GM13976 (cell line): ENCODE results near the gene RNF121.

Experiments
- DNase-seq: peaks from one replicate; pipeline ENCODE4 v3.0.0; 2012; ENCODE audit warnings: low spot score
- CTCF ChIP-seq: IDR thresholded peaks from 2 replicates; pipeline ENCODE4 v1.5.1; 2012; ENCODE audit warnings: borderline replicate concordance, mild to moderate bottlenecking; ENCODE audit not compliant: insufficient read depth; ENCODE audit errors: extremely low read depth, missing control alignments, control extremely low read depth
- in situ Hi-C: fragments of 300-500 bp; cut with MboI; formaldehyde crosslinking; loops from one replicate; pipeline ENCODE4 v1.12.0; 2022; ENCODE audit warnings: low sequenced_read_pairs, mixed read lengths, inconsistent platforms; ENCODE audit not compliant: unreplicated experiment

RNF121 gene

GRCh38 chr11:72004515-72005346 lies 75.9 kb downstream of the RNF121 start:
- no peak for TF ChIP-seq CTCF
- in situ Hi-C loops, result no loop called here
- no peak for DNase-seq

GRCh38 chr11:72005347-72006260 lies 76.8 kb downstream of the RNF121 start:
- TF ChIP-seq CTCF, result no peak
- in situ Hi-C loops, result no loop called here
- DNase-seq, result no peak

GRCh38 chr11:72006309-72007088 lies 77.7 kb downstream of the RNF121 start:
- DNase-seq, result peak; percentile 18
- no peak for TF ChIP-seq CTCF
- in situ Hi-C loops, result no loop called here

- DNase-seq, result peak; percentile 12
- in situ Hi-C loops, result no loop called here
- no peak for TF ChIP-seq CTCF
These were observed 78.2 kb downstream of the RNF121 start for GRCh38 chr11:72007089-72007476.

- DNase-seq, result no peak
- no peak for TF ChIP-seq CTCF
- in situ Hi-C loops, result no loop called here
These were observed 78.7 kb downstream of the RNF121 start for GRCh38 chr11:72007587-72007986.

GRCh38 chr11:72008728-72009127 lies 79.9 kb downstream of the RNF121 start:
- in situ Hi-C loops, result no loop called here
- DNase-seq, result no peak
- no peak for TF ChIP-seq CTCF
